ENCODE results near the gene MBOAT7. TPM values are rescaled to one million over a fixed set of nuclear protein-coding genes. Genes with fewer than 3 reads are reported as not detected.

Gene MBOAT7
- polyA plus RNA-seq, 1 donor (not counting 4 experiments of a cell fraction or from before 2014, with no cell fraction given) = 41.3 TPM

- H3K9me3 ChIP-seq (ENCODE audit: control insufficient read depth, low read depth, low read length) = no peaks in the 10 kb centered on the region
- H4K20me1 ChIP-seq (ENCODE audit: control insufficient read depth, extremely low read depth, insufficient read depth, low read length) = no peaks in the 10 kb centered on the region
- FAIRE-seq (no peak), DNase-seq (ENCODE audit: low read depth, low spot score) (no peak)
- H3K4me2 ChIP-seq (ENCODE audit: control insufficient read depth, extremely low read depth, insufficient read depth, low read depth, low read length) = no peak overlapping the region
- no peaks in the 10 kb centered on the region for H3K9me1 ChIP-seq (ENCODE audit: control insufficient read depth, extremely low read depth, insufficient read depth, low read length)
- no peak overlapping the region for H2AFZ ChIP-seq (ENCODE audit: control insufficient read depth, low read length)
- TF ChIP-seq, protein P1, sequence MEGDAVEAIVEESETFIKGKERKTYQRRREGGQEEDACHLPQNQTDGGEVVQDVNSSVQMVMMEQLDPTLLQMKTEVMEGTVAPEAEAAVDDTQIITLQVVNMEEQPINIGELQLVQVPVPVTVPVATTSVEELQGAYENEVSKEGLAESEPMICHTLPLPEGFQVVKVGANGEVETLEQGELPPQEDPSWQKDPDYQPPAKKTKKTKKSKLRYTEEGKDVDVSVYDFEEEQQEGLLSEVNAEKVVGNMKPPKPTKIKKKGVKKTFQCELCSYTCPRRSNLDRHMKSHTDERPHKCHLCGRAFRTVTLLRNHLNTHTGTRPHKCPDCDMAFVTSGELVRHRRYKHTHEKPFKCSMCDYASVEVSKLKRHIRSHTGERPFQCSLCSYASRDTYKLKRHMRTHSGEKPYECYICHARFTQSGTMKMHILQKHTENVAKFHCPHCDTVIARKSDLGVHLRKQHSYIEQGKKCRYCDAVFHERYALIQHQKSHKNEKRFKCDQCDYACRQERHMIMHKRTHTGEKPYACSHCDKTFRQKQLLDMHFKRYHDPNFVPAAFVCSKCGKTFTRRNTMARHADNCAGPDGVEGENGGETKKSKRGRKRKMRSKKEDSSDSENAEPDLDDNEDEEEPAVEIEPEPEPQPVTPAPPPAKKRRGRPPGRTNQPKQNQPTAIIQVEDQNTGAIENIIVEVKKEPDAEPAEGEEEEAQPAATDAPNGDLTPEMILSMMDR (optimal IDR thresholded peaks at IDR 0.05 in 1 of 3, IDR thresholded peaks at IDR 0.05 in 1 of 3, conservative IDR thresholded peaks at IDR 0.05 in 1 of 3; ENCODE audit: extremely low read depth in 1 of 3, insufficient read depth in 2 of 3, low read length in 3 of 3) = no peak
- no peak for TF ChIP-seq EZH2 (IDR thresholded peaks at IDR 0.05; ENCODE audit: low read length)
- peaks cover 32 to 53% of the 10 kb centered on the region in 2 experiments for H3K36me3 ChIP-seq (ENCODE audit: control insufficient read depth in 2 of 2, extremely low read depth in 1 of 2, insufficient read depth in 2 of 2, low read length in 2 of 2)
- H3K27me3 ChIP-seq (ENCODE audit: control insufficient read depth, extremely low read depth, insufficient read depth, low read length) = no peaks in the 10 kb centered on the region
- H3K9ac ChIP-seq (ENCODE audit: control insufficient read depth, extremely low read depth, insufficient read depth, low read length) = no peak overlapping the region
- no peaks in the 10 kb centered on the region for H3K4me1 ChIP-seq (ENCODE audit: control insufficient read depth, extremely low read depth, insufficient read depth, low read length)
- H3K27ac ChIP-seq (ENCODE audit: control insufficient read depth, insufficient read depth, low read length) = no peak overlapping the region
- dilution Hi-C loops (cut with MboI; ENCODE audit: extremely low pct_ligation_motif_present, low sequenced_read_pairs) = no loop called here
- H3K79me2 ChIP-seq (ENCODE audit: control insufficient read depth, insufficient read depth, low read length) = no peaks in the 10 kb centered on the region
- H3K4me3 ChIP-seq (ENCODE audit: control insufficient read depth in 2 of 3, extremely low read depth in 1 of 3, insufficient read depth in 2 of 3, low read depth in 1 of 3, low read length in 3 of 3) = no peak overlapping the region
These were observed 65.7 kb downstream of the MBOAT7 start for GRCh38 chr19:54123682-54124081.

Other genes starting within 250 kb of the MBOAT7 start
- gene CACNG8, start 226.6 kb downstream of the MBOAT7 start, polyA plus RNA-seq = not detected in 3 replicates
- not detected in 3 replicates for gene CACNG6, start 197.9 kb downstream of the MBOAT7 start, polyA plus RNA-seq
- not detected in 3 replicates for gene VSTM1, start 125.7 kb downstream of the MBOAT7 start, polyA plus RNA-seq
- not detected in 3 replicates for gene TARM1, start 108.2 kb downstream of the MBOAT7 start, polyA plus RNA-seq
- gene OSCAR, start 88.8 kb downstream of the MBOAT7 start, polyA plus RNA-seq = 0.12 to 0.32 TPM (median 0.14 TPM) in 3 replicates
- gene NDUFA3, start 86.7 kb downstream of the MBOAT7 start, polyA plus RNA-seq = 41.9 to 61.4 TPM (median 44.5 TPM) in 3 replicates
- 6.8 to 9.2 TPM (median 7.8 TPM) in 3 replicates for gene TFPT, start 73.9 kb downstream of the MBOAT7 start, polyA plus RNA-seq
- 25.7 to 56.9 TPM (median 42.2 TPM) in 3 replicates for gene PRPF31, start 73.8 kb downstream of the MBOAT7 start, polyA plus RNA-seq
- 4.1 to 15.0 TPM (median 8.6 TPM) in 3 replicates for gene CNOT3, start 51.8 kb downstream of the MBOAT7 start, polyA plus RNA-seq
- gene LENG1, start 29.9 kb downstream of the MBOAT7 start, polyA plus RNA-seq = 2.0 to 4.0 TPM (median 3.4 TPM) in 3 replicates
- gene TMC4, start 16.4 kb downstream of the MBOAT7 start, polyA plus RNA-seq = 1.5 to 2.2 TPM (median 1.8 TPM) in 3 replicates
- gene TSEN34, start 1.7 kb upstream of the MBOAT7 start, polyA plus RNA-seq = 36.5 to 49.7 TPM (median 40.5 TPM) in 3 replicates
- gene RPS9, start 11.3 kb upstream of the MBOAT7 start, polyA plus RNA-seq = 1,666 to 2,598 TPM (median 1,866 TPM) in 3 replicates
- gene LILRB3, start 33.4 kb upstream of the MBOAT7 start, polyA plus RNA-seq = not detected in 3 replicates
- gene LILRA6, start 53.2 kb upstream of the MBOAT7 start, polyA plus RNA-seq = not detected in 3 replicates
- gene LILRB5, start 67.7 kb upstream of the MBOAT7 start, polyA plus RNA-seq = not detected in 3 replicates
- not detected in 3 replicates for gene LILRB2, start 91.5 kb upstream of the MBOAT7 start, polyA plus RNA-seq
- gene LILRA5, start 123.6 kb upstream of the MBOAT7 start, polyA plus RNA-seq = not detected in 3 replicates
- gene LILRA4, start 149.6 kb upstream of the MBOAT7 start, polyA plus RNA-seq = not detected in 3 replicates
- not detected in 3 replicates for gene LAIR1, start 175.4 kb upstream of the MBOAT7 start, polyA plus RNA-seq
- 0.05 to 0.13 TPM in 2 of 3 replicates, not detected in the other for gene TTYH1, start 225.9 kb upstream of the MBOAT7 start, polyA plus RNA-seq

Data from keratinocyte (primary cell).